Suppressor macrophage treated with lipopolysaccharide for 1 hour (primary cell): Measurements from ENCODE around the gene FSTL4.
A peak's percentile ranks its signal among the peaks of the same experiment; 100 is the strongest.

Source experiments
- DNase-seq, 3 donors: peaks; one replicate each; pipeline ENCODE4 v3.0.0-alpha.2; 2020 to 2022

FSTL4 gene

GRCh38 chr5:133334796-133335639 is 277.3 kb downstream of the FSTL4 start:
- DNase-seq, result no peak

DNA sequence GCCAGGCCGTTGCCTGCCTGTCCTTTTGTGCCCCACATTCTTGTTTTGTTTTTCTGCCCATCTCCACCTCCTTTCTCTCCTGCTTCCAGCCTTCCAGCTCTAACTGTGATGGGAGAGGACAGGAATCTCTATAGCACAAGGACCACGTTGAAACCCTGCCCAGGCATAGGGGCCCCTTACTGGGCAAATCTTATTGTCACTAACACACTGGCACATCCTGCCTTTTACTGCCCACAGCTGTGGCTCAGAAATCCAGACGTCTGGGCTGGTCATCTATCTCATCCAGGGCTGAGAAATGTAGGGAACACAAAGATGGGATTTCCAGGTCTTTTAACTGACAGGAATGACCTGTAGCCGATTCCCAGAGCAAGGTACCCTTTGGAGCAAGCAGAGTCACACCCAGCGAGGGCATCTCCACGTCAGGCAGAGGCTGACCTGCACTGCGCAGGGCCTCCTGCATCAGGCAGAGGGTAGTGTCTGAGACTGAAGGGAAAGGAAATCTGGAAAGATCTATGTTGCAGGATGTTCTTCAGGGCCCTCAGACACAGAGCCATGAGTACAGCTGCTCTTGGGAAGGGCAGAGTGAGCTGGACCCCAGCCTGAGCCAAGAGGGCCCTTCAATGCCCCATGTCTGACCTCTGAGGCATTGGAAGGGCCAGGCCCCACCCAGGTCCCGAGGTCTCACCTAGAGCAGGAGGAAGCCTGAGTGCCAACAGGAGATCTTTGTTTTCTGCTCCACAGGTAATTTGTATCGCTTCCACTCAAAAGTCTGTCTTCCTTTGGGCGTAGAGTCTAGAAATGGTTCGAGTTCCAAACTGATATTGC is 278.8 kb downstream of the FSTL4 start:
- no peak for DNase-seq

- DNase-seq, result no peak
Observed at GRCh38 chr5:133332439-133333024, 279.8 kb downstream of the FSTL4 start.

DNA sequence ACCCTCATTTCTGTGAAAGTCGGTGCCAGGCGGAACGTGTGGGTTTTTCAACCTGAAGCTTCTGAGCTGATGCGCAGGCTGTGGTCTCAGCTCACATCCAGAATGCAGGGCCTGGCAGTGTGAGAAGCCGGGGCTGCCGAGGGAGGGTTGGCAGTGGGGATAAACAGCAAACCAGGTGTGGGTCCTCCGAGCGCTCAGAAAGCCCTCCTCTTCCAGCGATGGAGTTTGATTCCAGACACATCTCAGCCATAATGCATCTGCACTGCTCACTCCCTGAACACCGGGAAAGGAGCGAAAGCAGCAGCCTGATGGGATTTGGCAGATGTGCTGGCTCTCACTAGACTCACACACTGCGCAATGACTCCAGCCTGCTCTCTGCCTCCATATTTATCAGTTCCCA is 280.4 kb downstream of the FSTL4 start:
- no peak for DNase-seq

DNA sequence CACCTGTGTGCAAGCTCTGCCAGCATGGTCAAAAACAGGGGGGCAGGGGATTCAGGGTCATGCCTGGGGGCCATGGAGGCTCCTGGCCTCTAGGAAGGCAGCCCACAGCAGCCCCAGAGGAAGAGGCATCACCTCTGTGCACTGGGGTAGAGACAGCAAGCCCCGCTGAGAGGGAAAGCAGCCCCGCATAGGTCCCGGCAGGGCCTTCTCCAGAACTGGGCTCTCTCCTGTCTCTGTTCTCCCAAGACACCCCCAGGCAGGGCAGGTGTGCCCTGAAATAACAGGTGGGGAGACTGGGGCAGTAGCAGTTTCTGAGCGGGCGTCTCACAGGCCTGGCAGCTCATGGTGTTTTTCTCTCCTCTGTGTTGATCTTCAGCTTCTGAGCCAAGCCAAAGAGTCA is 281.4 kb downstream of the FSTL4 start:
- no peak for DNase-seq

- no peak for DNase-seq
Observed at GRCh38 chr5:133328800-133329199, 283.5 kb downstream of the FSTL4 start.

DNA sequence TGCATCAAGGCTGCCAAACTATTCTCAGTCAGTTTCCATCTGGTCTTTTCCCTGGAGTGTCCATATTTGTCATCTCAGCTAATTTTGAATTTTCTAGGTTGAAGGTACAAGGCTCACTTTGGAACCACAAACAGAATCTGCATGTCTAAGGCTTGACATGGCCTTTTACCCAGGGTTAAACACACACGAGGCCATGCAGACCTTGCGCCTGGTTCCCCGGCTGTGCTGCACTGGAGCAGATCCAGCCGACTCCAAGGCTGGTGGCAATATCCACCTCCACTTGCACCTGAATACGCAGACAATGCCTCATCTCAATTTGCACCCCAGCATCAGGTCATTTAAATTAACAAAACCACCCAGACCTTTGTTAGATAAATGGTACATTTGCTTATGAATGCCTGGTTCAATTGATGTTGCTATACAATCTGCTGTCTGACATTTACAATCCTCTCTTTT is 284.4 kb downstream of the FSTL4 start:
- no peak for DNase-seq

GRCh38 chr5:133326361-133326760 is 286.0 kb downstream of the FSTL4 start:
- DNase-seq, result no peak

DNA sequence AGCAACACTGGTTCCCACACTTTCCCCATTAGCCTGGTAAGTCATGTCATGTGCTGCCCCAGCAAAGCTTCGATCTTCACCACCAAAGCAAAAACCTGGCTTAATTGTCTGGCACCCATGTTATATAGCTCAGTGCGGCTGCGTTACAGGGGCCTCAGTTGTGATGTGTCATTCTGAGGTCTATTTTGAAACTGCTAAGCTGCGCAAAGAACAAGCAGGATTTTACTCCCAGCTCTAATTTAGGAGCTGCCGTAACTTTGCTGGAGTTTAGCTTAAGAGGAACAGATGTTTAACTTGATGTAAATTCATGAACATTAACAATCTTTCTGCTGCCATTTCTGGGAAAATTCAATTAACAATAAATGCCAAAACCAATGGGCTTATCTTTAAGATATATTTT is 286.5 kb downstream of the FSTL4 start:
- DNase-seq, result no peak

DNA sequence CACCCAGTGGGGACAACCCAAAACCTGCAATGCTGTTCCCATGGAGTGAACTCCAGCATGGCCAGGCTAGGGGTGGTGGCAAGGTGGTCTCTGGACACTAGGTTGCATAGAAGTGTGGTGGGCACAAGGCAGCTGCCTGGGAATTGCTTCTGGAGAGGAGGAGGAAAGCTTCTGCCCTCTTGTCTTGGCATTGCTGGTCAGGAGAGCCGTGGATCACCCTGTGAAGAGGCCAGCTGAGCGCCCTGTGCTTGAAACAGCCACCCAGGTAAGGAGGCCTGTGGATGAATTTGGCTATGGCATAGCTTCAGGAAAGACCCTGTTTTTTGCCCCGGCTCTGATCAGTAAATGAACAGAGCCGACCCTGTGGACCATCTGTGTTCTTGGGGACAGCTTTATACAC is 287.4 kb downstream of the FSTL4 start:
- no peak for DNase-seq

DNA sequence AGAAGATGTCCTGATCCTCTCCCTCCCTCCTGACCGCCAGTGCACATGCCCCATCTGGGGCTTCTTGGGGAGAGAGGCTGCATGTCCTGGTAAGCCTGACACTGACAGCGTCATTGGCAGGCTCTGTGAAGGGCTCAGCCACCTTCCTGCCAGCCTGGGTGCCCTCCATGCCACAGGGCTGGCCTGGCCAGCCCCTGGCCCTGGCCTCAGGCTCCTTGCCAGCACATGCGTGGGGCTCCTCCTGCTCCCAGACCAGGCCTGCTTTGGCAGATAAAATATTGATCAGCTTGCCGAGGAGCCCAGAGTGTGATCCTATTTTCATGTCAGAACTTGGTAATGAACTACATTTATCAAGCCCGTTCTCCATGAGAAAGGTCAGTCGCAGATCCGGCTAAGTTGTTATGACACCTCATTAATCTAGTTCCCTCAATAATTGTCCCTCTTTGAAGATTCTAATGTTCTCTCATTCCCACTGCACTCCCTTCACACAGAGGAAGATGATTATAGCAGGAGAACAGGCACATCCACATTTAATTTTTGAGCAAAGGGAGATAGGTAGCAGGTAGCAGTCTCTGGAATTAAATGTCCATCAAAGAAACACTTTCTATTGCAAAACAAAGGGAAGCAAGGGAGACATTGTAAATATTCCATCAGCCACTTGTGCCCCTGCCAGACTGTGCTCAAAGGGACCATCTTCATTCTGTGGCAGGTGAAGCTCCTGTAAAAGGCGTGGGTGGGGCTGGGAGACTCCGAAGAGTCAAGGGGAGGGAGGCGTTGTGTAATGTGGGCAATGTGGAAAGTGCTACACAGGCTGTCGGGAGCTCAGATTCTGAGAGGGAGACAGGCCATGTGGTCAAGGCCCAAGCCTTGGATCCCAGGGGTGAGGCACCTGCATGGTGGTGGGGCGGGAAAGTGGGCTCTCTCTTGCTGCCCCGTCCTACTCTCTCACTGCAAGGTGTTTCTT is 288.6 kb downstream of the FSTL4 start:
- no peak for DNase-seq

DNA sequence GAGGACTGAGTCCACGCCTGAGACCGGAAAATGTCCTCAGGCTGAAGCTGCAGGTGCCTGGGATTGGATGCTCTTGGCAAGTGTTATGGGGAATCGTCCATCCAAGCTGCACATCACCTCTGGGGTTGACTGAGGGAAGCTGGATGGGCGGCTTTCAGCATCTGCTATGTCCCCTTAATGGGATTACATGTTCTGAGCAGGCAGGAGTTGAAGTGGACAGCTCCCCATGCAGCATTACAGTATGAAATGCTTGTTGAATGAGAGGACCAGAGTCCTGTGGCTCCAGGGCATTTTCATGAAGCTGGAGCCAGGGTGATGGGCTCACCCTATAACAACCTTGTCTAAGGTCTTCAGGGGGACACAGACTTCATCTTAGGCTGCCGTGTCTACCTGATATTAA is 289.6 kb downstream of the FSTL4 start:
- DNase-seq, result no peak

DNA sequence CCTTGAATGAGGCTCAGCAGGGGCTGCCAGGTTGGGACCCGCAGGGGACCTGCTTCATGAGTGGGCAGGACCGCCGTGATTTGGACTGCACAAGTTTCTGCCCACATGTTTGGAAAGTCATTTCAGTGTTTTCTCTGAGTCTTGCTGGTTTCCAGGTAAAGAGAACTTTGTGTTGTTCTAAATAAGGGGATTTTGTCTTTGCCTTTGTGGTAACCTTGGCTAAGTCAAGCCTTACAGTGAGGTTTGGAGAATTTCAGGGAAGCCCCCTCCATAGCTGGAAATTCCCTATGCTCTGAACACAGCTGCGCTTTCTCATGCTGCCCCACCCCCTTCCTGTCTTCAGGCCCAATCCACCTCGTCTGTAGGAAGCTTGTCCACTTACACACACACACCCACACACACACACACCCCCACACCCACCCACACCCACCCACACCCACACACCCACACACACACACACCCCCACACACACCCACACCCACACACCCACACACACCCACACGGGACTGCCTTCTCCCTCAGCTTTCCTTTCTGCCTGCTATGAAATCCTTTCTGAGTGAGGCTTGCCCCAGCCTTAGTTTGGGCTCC is 290.4 kb downstream of the FSTL4 start:
- peak; percentile 78 to 84 (median 81) for DNase-seq

GRCh38 chr5:133321286-133321832 is 291.0 kb downstream of the FSTL4 start:
- DNase-seq, result no peak

- DNase-seq, result no peak
Observed at GRCh38 chr5:133319905-133320520, 292.3 kb downstream of the FSTL4 start.

DNA sequence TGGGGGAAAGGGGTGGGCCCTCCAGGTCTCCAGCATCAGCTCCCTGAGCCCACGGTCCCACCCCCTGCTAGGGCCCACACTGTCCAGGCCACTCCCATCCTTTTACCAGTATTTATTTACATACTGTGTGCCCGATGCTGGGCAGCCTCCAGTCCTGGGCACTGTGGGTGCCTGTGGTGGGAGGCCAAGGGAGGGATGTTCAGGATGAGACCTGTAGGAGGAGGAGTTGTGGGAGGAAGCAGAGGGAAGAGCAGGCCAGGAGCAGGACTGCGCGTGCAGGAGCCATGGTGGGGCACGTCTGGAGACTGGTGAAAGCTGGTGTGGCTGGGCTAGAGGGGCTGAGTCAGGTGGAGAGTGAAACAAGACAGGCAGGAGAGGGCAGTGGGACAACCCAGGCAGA is 293.1 kb downstream of the FSTL4 start:
- no peak for DNase-seq

DNA sequence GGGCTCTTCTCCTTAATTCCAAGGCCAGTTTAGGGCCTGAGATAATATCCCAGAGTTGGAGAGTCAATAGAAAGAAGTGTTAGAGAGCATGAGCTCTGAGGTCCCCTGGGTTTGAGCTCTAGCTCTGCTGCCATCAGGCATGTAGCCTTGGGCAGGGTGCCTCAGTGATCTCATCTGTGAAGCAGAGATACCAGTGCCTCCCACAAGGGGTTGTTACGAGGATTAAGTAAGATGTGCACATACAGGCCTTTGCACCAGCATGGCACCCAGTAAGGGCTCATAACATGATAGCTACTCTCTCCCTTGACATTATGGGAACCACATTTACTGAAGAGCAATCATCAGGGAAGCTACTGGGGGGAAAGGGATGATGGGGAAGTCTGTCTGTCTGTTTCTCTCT is 294.8 kb downstream of the FSTL4 start:
- DNase-seq, result no peak

GRCh38 chr5:133316346-133317343 is 295.7 kb downstream of the FSTL4 start:
- peak in 1 of 3 donors; percentile 19 for DNase-seq

DNA sequence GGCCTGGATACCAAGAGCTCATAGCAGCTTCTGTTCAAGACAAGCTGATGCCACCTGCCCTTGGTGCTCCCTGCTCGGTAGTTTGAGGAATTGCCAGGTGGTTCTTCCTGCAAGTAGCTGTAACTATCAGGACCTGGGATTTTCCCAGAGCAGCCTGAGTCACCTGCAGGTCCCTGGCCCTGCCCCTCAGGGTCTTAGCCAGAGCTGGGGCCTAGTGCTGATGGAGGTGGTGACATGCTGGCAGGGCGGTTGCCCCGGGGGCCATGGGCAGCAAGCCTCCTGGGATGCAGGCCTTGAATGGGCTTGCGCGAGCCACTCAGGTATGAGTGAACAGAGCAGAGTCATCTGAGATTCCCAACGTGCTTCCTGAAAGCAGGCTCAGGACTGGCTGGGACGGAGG is 298.3 kb downstream of the FSTL4 start:
- DNase-seq, result no peak

DNA sequence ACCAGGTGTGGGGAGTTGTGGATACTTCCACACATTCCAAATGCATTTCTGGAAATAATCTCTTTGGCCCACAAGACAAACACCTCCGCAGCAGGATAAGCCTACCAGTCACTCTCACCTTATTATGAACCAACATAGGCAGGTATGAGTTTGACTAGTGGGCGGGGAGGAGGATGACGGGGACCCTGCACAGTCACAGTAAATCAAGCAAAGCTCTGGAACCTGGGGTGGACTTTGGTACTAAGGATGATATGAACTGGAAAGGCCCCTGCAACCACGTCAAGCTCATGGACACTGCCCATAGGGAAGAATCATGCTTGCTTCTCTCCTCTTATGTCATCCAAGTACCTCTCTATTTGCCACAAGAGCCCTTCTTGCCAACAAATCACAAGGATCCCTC is 301.2 kb downstream of the FSTL4 start:
- DNase-seq, result no peak
